ENCODE measurements around the gene RFTN1. TPM values are rescaled to one million over a fixed set of nuclear protein-coding genes. Genes with fewer than 3 reads are reported as not detected.

RFTN1 gene
- total RNA-seq, 1 donor from 2014 or later = 119 TPM

DNA sequence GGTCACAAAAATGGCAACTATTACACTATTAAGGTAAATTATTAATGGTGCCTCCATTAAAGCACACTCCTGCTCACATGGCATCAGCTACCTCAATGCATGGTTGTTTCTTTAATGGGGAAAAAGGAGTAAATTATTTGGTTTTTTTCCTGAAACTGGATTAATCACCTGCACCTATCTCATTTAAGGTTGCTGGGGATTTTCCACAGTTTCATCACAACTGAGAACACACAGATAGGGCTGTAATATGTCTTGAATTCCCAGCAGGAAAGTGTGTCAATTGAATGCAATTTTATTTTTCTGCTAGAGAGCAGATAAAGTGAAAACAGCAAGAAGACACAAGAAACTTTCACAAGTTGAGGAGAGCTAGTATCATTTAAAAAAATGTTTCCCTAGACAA, 36.4 kb downstream of the RFTN1 start:
- ATAC-seq = no peak
- DNase-seq (ENCODE audit: low spot score) = no peak
- intact Hi-C loops (cut with DNase I) = no loop called here

DNA sequence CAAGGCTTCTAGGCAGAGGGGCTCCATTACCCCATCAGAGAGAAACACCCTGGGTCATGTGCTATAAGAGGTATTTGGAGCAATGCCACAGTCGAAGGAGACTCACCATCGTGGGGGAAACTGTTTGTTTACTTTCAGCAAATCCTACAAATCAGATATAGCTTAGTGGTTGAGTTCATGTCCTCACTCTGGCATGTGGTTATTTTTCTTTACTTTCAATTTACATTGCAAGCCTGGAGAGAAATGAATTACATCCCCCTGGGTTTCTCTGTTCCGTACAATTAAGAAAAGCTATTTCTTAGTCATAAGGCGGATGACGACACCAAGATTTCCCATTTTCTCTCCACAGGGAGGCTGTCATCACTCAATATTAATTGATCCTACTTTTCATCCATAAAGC, 36.9 kb downstream of the RFTN1 start:
- intact Hi-C loops (cut with DNase I) = no loop called here
- no peak for DNase-seq (ENCODE audit: low spot score)
- ATAC-seq = no peak

DNA sequence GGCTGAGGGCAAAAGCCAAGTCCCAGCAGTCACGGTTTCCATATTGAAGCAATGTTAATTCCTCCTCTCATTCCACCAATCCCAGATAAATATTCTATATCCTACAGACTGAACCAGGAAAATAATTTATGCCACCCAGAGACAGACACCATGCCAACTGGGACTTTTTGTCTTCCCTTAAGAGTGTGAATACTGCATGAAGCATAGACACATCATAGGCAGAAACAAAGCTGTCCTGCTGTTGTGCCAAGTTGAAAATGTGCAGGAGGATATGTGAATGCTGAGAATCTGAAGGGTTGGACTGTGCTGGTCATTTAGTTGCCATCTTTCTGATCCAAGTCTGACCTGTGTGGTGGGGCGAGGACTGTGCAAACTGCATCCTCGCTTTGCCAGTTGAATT, 37.7 kb downstream of the RFTN1 start:
- DNase-seq (ENCODE audit: low spot score) (no peak), ATAC-seq (no peak)
- intact Hi-C loops (cut with DNase I) = no loop called here

DNA sequence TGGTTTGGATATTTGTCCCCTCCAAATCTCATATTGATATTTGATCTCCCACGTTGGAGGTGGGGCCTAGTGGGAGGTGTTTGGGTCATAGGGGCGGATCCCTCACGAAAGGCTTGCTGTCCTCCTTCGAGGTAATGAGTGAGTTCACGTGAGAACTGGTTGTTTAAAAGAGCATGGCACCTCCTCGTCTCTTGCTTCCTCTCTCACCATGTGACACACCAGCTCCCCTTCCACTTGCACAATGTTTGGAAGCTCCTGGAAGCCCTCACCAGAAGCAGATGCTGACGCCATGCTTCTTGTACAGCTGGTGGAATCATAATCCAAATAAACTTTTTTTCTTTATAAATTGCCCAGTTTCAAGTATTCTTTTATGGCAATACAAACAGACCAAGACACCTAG, 38.6 kb downstream of the RFTN1 start:
- no peak for ATAC-seq
- no peak for DNase-seq (ENCODE audit: low spot score)
- intact Hi-C loops (cut with DNase I) = no loop called here

DNA sequence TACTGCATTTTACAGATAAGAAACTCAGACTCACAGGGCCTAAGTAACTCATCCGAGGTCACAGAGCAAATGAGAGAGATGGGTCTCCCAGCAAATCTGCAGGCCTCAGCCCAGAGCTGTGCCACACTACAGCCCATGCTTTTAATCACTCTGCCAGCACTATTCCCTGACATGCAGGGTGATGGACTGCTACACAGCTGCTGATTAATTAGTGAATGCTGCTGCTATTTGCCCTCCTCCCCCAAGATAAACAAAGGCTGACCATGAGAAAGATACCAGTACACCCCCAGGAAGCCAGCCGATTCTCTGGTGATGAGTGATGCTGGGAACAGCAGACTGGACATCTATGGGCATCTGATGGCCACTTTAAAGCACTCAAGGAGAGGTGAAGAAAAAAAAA, 39.3 kb downstream of the RFTN1 start:
- no peak for ATAC-seq
- DNase-seq (ENCODE audit: low spot score) = no peak
- intact Hi-C loops (cut with DNase I) = no loop called here

DNA sequence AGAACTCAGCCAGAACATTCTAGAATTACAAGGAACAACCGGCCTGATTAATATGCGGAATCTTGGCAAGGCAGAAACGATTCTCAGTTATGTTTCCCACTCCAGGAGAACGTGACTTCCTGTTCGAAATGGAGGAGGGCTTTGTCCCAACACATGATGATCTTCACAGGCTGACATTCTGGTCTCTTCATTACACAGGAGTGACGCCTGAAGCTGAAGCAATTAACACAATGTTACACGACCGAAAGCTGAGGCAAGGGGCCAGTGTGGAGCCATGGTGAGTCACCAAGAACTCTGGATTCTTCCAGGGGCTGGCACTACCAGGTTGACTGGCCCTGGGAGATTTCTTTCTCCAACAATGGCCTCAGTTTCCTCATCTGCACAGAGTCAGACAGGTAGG, 40.9 kb downstream of the RFTN1 start:
- no peak for ATAC-seq
- intact Hi-C loops (cut with DNase I) = no loop called here
- DNase-seq (ENCODE audit: low spot score) = no peak

DNA sequence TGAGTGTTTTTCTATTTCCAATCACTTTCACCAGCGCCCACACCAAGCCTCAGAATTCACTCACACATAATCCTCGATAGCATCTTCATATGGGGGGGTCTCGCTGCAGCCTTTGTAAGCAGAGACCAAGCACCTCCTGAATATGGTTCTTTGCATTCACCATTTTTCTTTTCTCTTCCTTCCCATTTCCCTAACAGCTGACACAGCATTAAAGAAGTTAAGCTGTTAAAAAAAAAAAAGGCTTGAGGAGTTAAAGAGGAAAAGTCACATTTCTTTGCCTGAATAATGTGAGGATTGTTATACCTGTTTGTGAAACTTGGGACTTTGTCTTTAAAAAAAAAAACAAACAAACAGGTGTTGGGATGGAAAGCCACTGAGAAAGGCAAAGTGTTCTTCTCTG, 41.6 kb downstream of the RFTN1 start:
- intact Hi-C loops (cut with DNase I) = no loop called here
- ATAC-seq = no peak
- no peak for DNase-seq (ENCODE audit: low spot score)

DNA sequence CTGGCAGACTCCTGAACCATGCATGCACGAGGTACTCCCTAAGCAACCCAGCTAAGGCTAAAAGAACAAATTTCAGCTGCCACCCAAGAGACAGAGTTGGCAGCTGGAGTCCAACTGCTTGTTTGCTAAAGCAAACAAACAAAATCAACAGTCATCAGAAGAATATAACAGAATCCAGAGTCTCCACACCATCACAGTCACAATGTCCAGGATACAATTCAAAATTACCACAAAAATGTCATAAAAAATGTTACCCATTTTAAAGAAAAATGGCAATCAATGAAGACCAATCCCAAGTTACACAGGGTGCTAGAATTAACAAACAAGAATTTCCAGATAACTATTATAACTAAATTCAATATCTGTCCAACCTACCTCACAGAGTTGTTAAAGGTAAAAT, 42.9 kb downstream of the RFTN1 start:
- intact Hi-C loops (cut with DNase I) = no loop called here
- DNase-seq (ENCODE audit: low spot score) (no peak), ATAC-seq (no peak)

DNA sequence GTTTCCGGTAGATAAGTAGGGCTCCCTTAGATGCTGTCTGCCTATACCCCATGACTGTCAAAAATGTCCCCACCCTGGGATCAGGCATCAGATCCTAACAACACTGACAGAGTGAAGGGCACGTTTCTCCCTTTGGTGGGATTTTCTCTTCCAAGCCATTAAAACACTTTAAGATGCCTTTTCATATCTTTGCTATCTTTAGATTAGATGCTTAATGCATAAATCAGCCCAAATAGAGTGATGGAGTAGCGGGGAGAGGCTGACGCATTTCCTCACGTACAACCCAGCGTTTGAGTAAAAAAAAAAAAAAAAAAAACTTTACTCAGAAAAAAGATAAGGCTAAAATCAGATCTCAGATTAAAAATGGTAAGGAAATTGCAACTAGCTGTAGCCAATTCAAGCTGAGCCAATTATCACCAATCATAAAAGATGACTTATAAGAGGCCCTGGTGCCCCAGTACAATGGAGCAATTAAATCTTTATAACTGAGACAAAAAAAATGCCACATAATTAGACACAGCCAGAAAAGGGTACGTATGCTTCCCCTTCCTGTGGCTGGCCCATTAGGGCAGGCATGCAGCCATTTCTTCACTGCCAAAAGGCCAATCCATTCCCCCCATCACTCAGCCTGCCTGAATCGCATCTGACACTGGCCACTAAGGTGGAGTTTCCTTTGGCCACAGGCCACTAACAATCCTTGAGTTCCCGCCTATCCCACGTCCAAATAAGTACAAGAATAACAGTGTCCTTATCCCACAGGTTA, 45.0 kb downstream of the RFTN1 start:
- no peak for DNase-seq (ENCODE audit: low spot score)
- intact Hi-C loops (cut with DNase I) = no loop called here
- ATAC-seq = peak; percentile 38

DNA sequence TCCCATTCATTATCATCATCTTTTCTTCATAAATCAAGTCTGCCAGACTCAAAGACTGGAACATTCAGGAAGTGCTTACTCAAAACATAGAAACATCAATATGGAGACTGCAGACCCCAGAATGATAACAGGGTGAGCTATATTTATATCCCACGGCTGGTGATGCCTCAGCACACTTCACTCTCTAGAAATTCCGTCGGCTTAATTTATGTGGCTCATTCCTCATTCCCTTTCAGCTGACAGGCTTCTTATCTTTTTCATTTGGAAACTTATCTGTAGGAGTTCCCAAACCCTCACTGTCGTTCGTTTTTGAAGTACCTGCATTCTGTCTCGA, 45.5 kb downstream of the RFTN1 start:
- no peak for DNase-seq (ENCODE audit: low spot score)
- intact Hi-C loops (cut with DNase I) = no loop called here
- no peak for ATAC-seq

DNA sequence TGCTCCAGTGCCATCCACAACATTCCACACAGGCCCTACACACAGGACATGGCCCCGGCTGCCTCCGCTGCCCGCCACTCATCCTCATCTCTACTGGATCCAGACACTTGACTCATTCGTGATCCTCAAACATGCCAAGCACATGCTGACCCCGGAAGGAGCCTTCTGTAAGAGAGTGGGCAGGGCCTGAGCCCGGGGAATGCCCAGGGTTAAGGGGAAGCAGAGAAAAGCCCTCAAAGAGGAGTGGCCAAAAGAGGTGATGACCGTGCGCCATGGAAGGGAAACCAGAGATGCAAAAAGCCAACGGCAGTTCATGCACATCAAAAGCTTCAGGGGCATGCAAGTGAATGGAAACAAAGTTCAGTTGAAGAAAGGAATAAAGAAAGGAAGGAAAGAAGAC, 46.1 kb downstream of the RFTN1 start:
- ATAC-seq = peak; percentile 27
- intact Hi-C loops (cut with DNase I) = no loop called here
- no peak for DNase-seq (ENCODE audit: low spot score)

DNA sequence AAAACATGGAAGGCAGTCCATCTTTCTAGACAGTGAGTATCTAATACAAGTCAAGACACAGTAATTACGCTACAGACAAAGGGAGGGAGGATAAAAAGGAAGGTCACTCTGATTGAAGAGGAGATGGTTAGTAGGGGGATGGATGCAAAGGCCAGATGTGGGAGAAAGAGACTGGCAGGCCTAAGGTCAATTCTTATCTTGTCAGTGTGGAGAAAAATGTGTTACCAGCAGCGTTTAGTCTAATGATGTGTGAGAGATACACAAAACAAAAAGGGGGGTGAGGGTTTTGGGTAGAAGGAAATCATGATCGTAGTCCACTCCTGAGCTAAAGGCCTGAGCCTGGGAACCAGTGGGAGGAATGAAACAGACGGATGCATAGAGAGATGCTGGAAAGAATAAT, 46.7 kb downstream of the RFTN1 start:
- ATAC-seq (no peak), DNase-seq (ENCODE audit: low spot score) (no peak)
- intact Hi-C loops (cut with DNase I) = no loop called here

DNA sequence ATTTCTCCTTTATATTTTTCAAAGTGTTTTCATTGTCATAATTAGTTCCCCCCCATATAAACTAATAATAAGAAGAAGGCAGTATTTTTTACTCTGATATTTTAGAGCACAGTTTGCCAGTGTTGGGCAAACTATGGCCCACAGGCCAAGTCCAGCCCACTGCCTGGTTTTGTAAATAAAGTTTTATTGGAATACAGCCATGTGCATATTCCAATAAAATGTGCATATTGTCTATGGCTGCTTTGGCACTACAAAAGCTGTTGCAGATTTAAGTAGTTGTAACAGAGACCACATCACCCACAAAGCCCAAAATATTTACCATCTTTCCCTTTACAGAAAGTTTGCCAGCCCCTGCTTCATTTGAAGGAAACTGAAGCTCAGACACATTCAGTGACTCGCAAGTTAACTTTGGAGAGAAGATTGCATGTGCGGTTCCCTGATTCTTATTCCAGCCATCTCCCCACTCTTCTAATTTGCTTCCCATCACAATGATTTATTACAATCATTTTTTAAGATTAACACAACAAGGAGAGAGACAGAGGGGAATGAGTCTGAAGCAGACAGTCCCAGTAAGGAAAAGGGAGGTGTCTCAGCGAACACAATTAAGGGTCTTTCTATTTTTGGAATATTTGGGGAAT, 48.9 kb downstream of the RFTN1 start:
- DNase-seq (ENCODE audit: low spot score) (no peak), ATAC-seq (no peak)
- intact Hi-C loops (cut with DNase I) = no loop called here

DNA sequence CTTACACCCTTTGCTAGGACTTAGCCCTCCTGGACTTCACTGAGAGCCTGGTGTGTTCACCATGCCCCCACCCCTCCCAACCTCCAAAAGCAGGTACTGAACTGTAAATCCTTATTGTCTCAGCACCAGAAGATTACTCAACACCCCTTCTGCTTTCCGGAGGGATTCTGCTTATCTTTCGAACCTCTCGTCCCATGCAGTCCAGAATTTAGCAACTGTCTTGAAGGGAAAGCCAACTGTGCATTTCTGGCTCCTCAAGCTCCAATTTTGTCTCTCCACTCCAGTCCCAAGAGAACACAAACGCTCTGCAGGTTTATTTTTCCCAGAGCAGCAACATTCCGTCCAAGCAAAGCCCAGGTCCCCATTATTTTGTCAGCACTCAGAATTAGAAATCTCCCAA, 49.6 kb downstream of the RFTN1 start:
- intact Hi-C loops (cut with DNase I) = no loop called here
- no peak for DNase-seq (ENCODE audit: low spot score)
- ATAC-seq = no peak

DNA sequence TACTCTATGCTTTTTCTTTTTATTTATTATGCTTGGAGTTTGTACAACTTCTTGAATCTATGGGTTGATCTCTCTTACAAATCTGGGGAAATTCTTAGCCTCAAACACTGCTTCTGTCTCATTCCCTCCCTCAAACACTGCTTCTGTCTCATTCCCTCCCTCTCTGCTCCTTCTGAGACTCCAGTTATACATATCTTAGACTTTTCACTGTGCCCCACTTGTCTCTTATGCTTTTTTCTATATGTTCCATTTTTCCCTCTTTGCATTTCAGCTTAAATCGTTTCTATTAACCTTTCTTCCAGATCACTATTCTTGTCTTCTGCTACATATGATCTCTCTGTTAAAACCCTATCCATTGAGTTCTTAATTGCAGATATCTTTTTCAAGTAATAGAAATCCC, 50.4 kb downstream of the RFTN1 start:
- intact Hi-C loops (cut with DNase I) = no loop called here

DNA sequence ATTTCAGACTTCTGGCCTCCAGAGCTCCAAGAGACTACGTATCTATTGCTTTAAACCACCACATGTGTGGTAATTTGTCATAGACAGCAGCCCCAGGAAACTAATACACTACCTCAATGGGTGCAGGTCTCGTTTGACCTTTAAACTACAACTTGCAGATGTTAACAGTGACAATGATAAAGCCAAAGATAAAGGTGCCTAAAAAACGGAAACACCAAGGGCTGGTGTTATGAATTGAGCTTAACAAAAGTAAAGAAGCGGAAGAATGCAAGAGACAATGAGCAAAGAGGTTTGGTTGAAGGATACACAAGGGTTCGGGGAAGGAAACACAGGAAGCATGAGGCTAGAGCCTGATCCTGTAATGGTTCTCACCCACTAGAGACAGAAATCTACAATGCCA, 50.8 kb downstream of the RFTN1 start:
- intact Hi-C loops (cut with DNase I) = no loop called here
- DNase-seq (ENCODE audit: low spot score) = no peak
- ATAC-seq = no peak

More for the DNA sequence above, 50.4 kb downstream of the RFTN1 start:
- DNase-seq (ENCODE audit: low spot score) (no peak), ATAC-seq (no peak)

DNA sequence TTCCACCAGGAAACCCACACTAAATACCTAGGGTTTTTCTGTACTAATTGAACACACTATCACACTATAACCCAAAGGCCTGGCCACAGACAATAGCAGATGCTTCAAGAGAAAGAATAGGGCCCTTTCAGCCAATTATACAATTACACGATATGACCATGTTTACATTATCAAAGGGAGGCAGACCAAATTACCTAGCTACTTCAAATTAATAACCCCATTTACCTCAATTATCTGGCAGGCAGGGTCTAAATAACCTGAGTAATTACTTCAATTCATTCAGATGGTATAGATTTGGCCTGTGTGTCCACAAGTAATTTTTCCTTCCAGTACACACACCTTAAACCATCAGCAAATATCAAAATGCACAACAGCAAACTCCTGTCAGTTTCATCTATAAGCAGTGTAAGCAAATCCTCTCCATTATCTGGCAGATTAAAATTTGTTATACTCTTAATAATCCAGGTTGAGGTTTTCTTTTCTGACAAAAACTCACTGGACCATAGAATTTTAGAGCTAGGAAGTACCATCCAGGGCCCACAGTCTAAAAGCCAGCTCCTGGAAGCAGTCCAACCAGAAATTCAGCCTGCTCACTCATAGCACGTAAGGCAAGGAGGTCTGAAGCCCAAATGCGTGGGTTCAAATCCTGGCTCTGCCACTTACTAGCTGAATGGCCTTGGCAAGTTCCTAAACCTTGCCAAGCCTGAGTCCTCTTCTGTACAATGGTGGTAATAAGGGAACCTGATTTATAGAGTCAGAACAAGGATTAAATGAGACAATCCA, 51.8 kb downstream of the RFTN1 start:
- no peak for DNase-seq (ENCODE audit: low spot score)
- no peak for ATAC-seq
- intact Hi-C loops (cut with DNase I) = no loop called here

DNA sequence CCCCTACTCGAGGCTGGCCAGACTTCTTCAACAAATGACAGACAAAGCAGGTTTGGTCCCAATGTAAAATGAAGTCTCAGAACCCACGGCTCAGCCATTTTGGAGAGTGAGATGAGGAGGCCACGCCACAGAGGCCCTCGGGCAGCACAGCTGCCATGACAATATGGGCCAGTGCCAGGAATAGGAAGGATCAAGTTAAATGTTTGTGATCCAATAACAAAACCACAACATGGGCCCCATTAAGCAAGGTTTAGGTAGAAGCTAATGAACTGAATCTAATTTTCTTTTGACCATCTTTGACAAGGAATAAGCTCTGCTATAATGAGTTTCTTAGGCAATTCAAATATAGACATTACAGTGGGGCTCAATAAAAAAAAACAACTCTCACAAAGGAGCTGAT, 52.6 kb downstream of the RFTN1 start:
- DNase-seq (ENCODE audit: low spot score) = no peak
- no peak for ATAC-seq
- intact Hi-C loops (cut with DNase I) = no loop called here

DNA sequence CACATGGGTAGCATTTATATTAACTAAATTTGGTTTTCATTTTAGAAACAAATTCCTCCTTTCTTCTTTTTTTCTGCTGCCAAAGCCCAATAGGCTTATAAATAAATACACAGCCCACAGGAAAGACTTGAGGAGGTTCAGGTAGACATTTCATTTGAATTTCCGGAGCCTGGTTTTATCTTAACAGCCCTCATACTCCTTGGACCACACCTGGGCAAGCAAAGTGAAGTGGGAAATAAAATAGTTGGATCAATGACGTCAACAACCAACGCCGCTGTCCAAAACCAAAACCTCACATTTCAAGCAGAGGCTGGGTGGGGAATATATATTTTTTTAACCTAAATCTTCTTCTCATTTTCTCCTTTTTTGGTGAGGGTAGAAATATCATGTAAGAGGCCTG, 53.2 kb downstream of the RFTN1 start:
- DNase-seq (ENCODE audit: low spot score) (no peak), ATAC-seq (no peak)
- intact Hi-C loops (cut with DNase I) = no loop called here

DNA sequence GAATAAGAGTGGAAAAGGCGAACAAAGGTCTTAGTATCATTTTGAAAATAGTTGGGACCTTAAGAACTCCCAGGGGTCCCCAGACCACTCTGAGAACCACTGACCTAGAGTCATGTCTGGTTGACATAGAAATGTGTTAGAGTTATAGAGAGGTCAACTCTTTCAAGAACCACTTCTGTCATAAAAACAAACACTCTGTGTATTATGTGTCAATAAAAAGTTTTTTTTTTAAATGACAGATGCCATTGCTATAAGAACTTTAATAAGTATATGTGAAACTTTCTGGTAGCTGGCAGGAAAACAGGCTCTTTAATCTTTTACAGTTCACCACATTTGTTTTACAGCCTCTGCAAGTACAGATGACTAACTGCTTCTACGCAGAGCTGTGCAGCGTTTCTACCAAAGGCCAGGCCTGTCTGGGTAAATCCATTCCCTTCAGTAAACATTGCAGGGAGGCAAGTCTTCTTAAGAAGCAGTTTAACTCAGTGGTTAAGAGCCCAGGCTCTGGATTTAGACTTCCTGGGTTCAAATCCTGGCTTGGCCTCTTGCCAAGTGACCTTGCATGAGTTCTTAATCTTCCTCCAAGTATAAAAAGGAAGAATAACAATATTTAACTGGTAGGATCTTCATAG, 56.6 kb downstream of the RFTN1 start:
- intact Hi-C loops (cut with DNase I) = no loop called here
- DNase-seq (ENCODE audit: low spot score) (no peak), ATAC-seq (no peak)

Measured in sciatic nerve (tissue), 2 donors.